Neutrophil (primary cell): Measurements from ENCODE around the gene GALNT10.

Experiments
- H3K27ac ChIP-seq: fragments of 200-600 bp; sonication (generic); 2 replicates; pipeline ENCODE4 v1.5.1; 2016; ENCODE audit warnings: mild to moderate bottlenecking, moderate library complexity
- H3K27me3 ChIP-seq: fragments of 200-600 bp; sonication (generic); 2 replicates; pipeline ENCODE4 v1.6.0; 2016; ENCODE audit warnings: mild to moderate bottlenecking
- H3K36me3 ChIP-seq: fragments of 200-600 bp; sonication (generic); 2 replicates; pipeline ENCODE4 v1.5.1; 2017
- H3K4me1 ChIP-seq, 2 experiments: fragments of 200-600 bp in 1 of 2; sonication (generic) in 1 of 2; 1 replicate in 1 of 2; 2 replicates in 1 of 2; pipeline versions ENCODE4 v1.5.1 to v1.6.1; 2013 to 2016; ENCODE audit warnings: low read depth in 1 of 2, low read length in 1 of 2, mild to moderate bottlenecking in 1 of 2, moderate library complexity in 1 of 2; ENCODE audit not compliant: control insufficient read depth in 1 of 2, insufficient read depth in 1 of 2
- H3K4me3 ChIP-seq, 2 experiments: fragments of 200-600 bp in 1 of 2; sonication (generic) in 1 of 2; 1 replicate in 1 of 2; 2 replicates in 1 of 2; pipeline ENCODE4 v1.5.1; 2013 to 2016; ENCODE audit warnings: low read depth in 1 of 2, low read length in 1 of 2, mild to moderate bottlenecking in 1 of 2, moderate library complexity in 1 of 2
- H3K9me3 ChIP-seq: fragments of 200-600 bp; sonication (generic); 2 replicates; pipeline ENCODE4 v1.5.1; 2016
- CTCF ChIP-seq: fragments of 200-600 bp; sonication (generic); IDR thresholded peaks from 2 replicates; pipeline ENCODE4 v1.5.1; 2016; ENCODE audit warnings: antibody characterized with exemption

Gene GALNT10

GRCh38 chr5:154273028-154273617, 82.6 kb downstream of the GALNT10 start:
- Histone ChIP-seq H3K4me1 (peaks cover 35 to 53% of the 10 kb centered on the region in 2 experiments), H3K27ac (peak overlapping the region; percentile 73), H3K4me3 (no peak overlapping the region), H3K27me3 (no peaks in the 10 kb centered on the region), H3K36me3 (no peaks in the 10 kb centered on the region), H3K9me3 (no peaks in the 10 kb centered on the region)
- TF ChIP-seq CTCF: no peak

- Histone ChIP-seq H3K9me3 (no peaks in the 10 kb centered on the region), H3K27ac (peak overlapping the region; percentile 73), H3K36me3 (no peaks in the 10 kb centered on the region), H3K4me1 (peaks cover 35 to 42% of the 10 kb centered on the region in 2 experiments), H3K4me3 (no peak overlapping the region), H3K27me3 (no peaks in the 10 kb centered on the region)
- no peak for TF ChIP-seq CTCF
Observed at GRCh38 chr5:154273963-154274827, 83.7 kb downstream of the GALNT10 start.

- Histone ChIP-seq H3K27me3 (no peaks in the 10 kb centered on the region), H3K4me1 (peaks cover 35 to 39% of the 10 kb centered on the region in 2 experiments), H3K9me3 (no peaks in the 10 kb centered on the region), H3K36me3 (no peaks in the 10 kb centered on the region), H3K4me3 (no peak overlapping the region), H3K27ac (no peak overlapping the region)
- no peak for TF ChIP-seq CTCF
Observed at GRCh38 chr5:154274828-154275185, 84.3 kb downstream of the GALNT10 start.

GRCh38 chr5:154275566-154275965, 85.0 kb downstream of the GALNT10 start:
- Histone ChIP-seq H3K27ac (no peak overlapping the region), H3K36me3 (no peaks in the 10 kb centered on the region), H3K27me3 (no peaks in the 10 kb centered on the region), H3K4me3 (no peak overlapping the region), H3K4me1 (peaks cover 35 to 39% of the 10 kb centered on the region in 2 experiments), H3K9me3 (no peaks in the 10 kb centered on the region)
- TF ChIP-seq CTCF: no peak

- Histone ChIP-seq H3K9me3 (no peaks in the 10 kb centered on the region), H3K4me3 (no peak overlapping the region), H3K27ac (no peak overlapping the region), H3K27me3 (no peaks in the 10 kb centered on the region), H3K36me3 (no peaks in the 10 kb centered on the region), H3K4me1 (peaks cover 34 to 35% of the 10 kb centered on the region in 2 experiments)
- no peak for TF ChIP-seq CTCF
Observed at GRCh38 chr5:154276261-154276972, 85.9 kb downstream of the GALNT10 start.
